HepG2 (cell line): ENCODE measurements around the gene FAP. TPM values are rescaled to one million over a fixed set of nuclear protein-coding genes. Genes with fewer than 3 reads are reported as not detected.

ENCODE experiments used
- ATAC-seq: fragments of 200-7000 bp; cut with Tn5 transposase; 3 replicates; pipeline ENCODE4 v1.9.1; 2020; ENCODE audit warnings: mild to moderate bottlenecking, moderate library complexity
- BruUV-seq: library from RNA; stranded (reverse); fragments of 400-500 nt; replicated peaks from 2 replicates; lab custom pipeline; 2021; lab: Mats Ljungman, UMichigan
- CTCF ChIA-PET: fragments of 300-600 bp; formaldehyde crosslinking; extraction: SDS; loops from one replicate; lab custom pipeline; 2021; ENCODE audit warnings: low total read pairs, inconsistent platforms, low intra/inter-chr PET ratio; lab: Yijun Ruan, JAX
- POLR2A ChIA-PET: fragments of 350-600 bp; sonication (Branson Sonifier 250); formaldehyde crosslinking; loops from one replicate; lab custom pipeline; 2020; ENCODE audit warnings: antibody characterized with exemption, inconsistent platforms; lab: Yijun Ruan, JAX
- DNase-seq: peaks from one replicate; pipeline ENCODE4 v3.0.0-alpha.2; 2015; ENCODE audit warnings: low spot score
- FAIRE-seq: peaks from 3 replicates; lab custom pipeline; 2011; peaks lifted over from hg19 to GRCh38; lab: Jason Lieb, UNC
- H2AFZ ChIP-seq: one replicate; pipeline ENCODE4 v1.6.1; 2011; ENCODE audit warnings: low read length, inconsistent platforms
- H3K27ac ChIP-seq: fragments of 300-600 bp; 3 replicates; pipeline ENCODE4 v1.8.0; 2011; ENCODE audit warnings: mixed run types, mild to moderate bottlenecking, mixed read lengths, low read length, inconsistent platforms; ENCODE audit not compliant: insufficient read depth; ENCODE audit errors: extremely low read length
- H3K27me3 ChIP-seq, 2 experiments: fragments of 200-600 bp in 1 of 2; 2 replicates in 1 of 2; 3 replicates in 1 of 2; pipeline versions ENCODE4 v1.6.0 to v1.8.0; 2011; ENCODE audit warnings: low read length in 2 of 2, mild to moderate bottlenecking in 2 of 2, moderate library complexity in 2 of 2, inconsistent platforms in 1 of 2; ENCODE audit not compliant: insufficient read depth in 2 of 2, control insufficient read depth in 1 of 2
- H3K36me3 ChIP-seq, 2 experiments: fragments of 200-600 bp in 1 of 2; replicated peaks in 1 of 2; 2 replicates in 1 of 2; 3 replicates in 1 of 2; pipeline versions ENCODE4 v1.5.1 to v1.8.0; 2011; ENCODE audit warnings: low read length in 2 of 2, inconsistent platforms in 1 of 2; ENCODE audit not compliant: insufficient read depth in 2 of 2, control insufficient read depth in 1 of 2
- H3K4me1 ChIP-seq: 2 replicates; pipeline ENCODE4 v1.5.1; 2012; ENCODE audit warnings: low read length, inconsistent platforms; ENCODE audit not compliant: insufficient read depth
- H3K4me2 ChIP-seq: 2 replicates; pipeline ENCODE4 v1.6.0; 2011; ENCODE audit warnings: low read depth, low read length, inconsistent platforms
- H3K4me3 ChIP-seq, 3 experiments: fragments of 200-600 bp in 1 of 3; sonication (generic), shearing (Covaris generic) in 1 of 3; replicated peaks in 1 of 3; 2 replicates each; pipeline ENCODE4 v1.5.1; 2011 to 2016; ENCODE audit warnings: low read length in 3 of 3, inconsistent platforms in 2 of 3, low read depth in 2 of 3, mild to moderate bottlenecking in 2 of 3, control low read depth in 1 of 3, mixed read lengths in 1 of 3; ENCODE audit not compliant: insufficient read depth in 1 of 3
- H3K79me2 ChIP-seq: one replicate; pipeline ENCODE4 v1.6.1; 2011; ENCODE audit warnings: low read length, inconsistent platforms; ENCODE audit not compliant: insufficient read depth
- H3K9ac ChIP-seq: 2 replicates; pipeline ENCODE4 v1.6.0; 2011; ENCODE audit warnings: mild to moderate bottlenecking, low read depth, low read length, inconsistent platforms; ENCODE audit not compliant: insufficient read depth
- H3K9me3 ChIP-seq: 2 replicates; pipeline ENCODE4 v1.5.1; 2012; ENCODE audit warnings: mild to moderate bottlenecking, low read length
- H4K20me1 ChIP-seq: 2 replicates; pipeline ENCODE4 v1.6.0; 2011; ENCODE audit warnings: inconsistent platforms, mild to moderate bottlenecking, low read length, moderate library complexity; ENCODE audit not compliant: insufficient read depth
- CENPBD1 ChIP-seq: sonication (generic); formaldehyde crosslinking; IDR thresholded peaks from 2 replicates; pipeline ENCODE4 v1.8.0; 2022; ENCODE audit warnings: missing genetic modification reagents, low read depth, mild to moderate bottlenecking, borderline replicate concordance
- CREB1 ChIP-seq, 2 experiments: fragments of 450-650 bp in 1 of 2; IDR thresholded peaks; 2 replicates each; pipeline ENCODE4 v1.6.1; 2016 to 2017; ENCODE audit warnings: control low read depth in 1 of 2, mild to moderate bottlenecking in 1 of 2, missing compliant biosample characterization in 1 of 2, missing genetic modification characterization in 1 of 2
- CREBL2 ChIP-seq: sonication (generic); formaldehyde crosslinking; IDR thresholded peaks from 2 replicates; pipeline ENCODE4 v1.8.1; 2023; ENCODE audit warnings: missing genetic modification reagents, mild to moderate bottlenecking, borderline replicate concordance
- DMAP1 ChIP-seq: IDR thresholded peaks from 2 replicates; pipeline ENCODE4 v1.6.1; 2016
- FUBP1 ChIP-seq: sonication (generic); formaldehyde crosslinking; IDR thresholded peaks from 2 replicates; pipeline ENCODE4 v1.5.1; 2020; ENCODE audit warnings: missing genetic modification reagents, mild to moderate bottlenecking, borderline replicate concordance
- JDP2 ChIP-seq: sonication (generic); formaldehyde crosslinking; IDR thresholded peaks from 2 replicates; pipeline ENCODE4 v1.8.1; 2022; ENCODE audit warnings: missing genetic modification reagents, borderline replicate concordance
- PAX8 ChIP-seq: sonication (generic); formaldehyde crosslinking; IDR thresholded peaks from 2 replicates; pipeline ENCODE4 v1.8.0; 2022; ENCODE audit warnings: mild to moderate bottlenecking, missing genetic modification reagents, borderline replicate concordance
- ZBTB3 ChIP-seq: sonication (generic); formaldehyde crosslinking; IDR thresholded peaks from 2 replicates; pipeline ENCODE4 v1.4.0; 2020; ENCODE audit warnings: low read depth, mild to moderate bottlenecking, moderate library complexity, missing genetic modification reagents, borderline replicate concordance
- ZC3H13 ChIP-seq: sonication (generic); formaldehyde crosslinking; IDR thresholded peaks from 2 replicates; pipeline ENCODE4 v1.8.1; 2023; ENCODE audit warnings: mild to moderate bottlenecking, missing genetic modification reagents, moderate library complexity
- ZFP41 ChIP-seq: sonication (generic); formaldehyde crosslinking; IDR thresholded peaks from 2 replicates; pipeline ENCODE4 v1.4.0; 2020; ENCODE audit warnings: mild to moderate bottlenecking, missing genetic modification reagents, borderline replicate concordance
- ZNF441 ChIP-seq: sonication (generic); formaldehyde crosslinking; IDR thresholded peaks from 2 replicates; pipeline ENCODE4 v1.7.0; 2021; ENCODE audit warnings: missing genetic modification reagents, borderline replicate concordance
- ZNF550 ChIP-seq: sonication (generic); formaldehyde crosslinking; IDR thresholded peaks from 2 replicates; pipeline ENCODE4 v1.4.0; 2020; ENCODE audit warnings: mild to moderate bottlenecking, missing genetic modification reagents, borderline replicate concordance
- ZNF749 ChIP-seq: sonication (generic); formaldehyde crosslinking; IDR thresholded peaks from 2 replicates; pipeline ENCODE4 v1.8.0; 2022; ENCODE audit warnings: mild to moderate bottlenecking, missing genetic modification reagents, moderate library complexity, borderline replicate concordance
- WGBS: methylation state at CpG from one replicate; pipeline ENCODE4 v1.1.6; 2017; ENCODE audit warnings: low lambda C conversion rate; 5-methylcytosine and 5-hydroxymethylcytosine counted together
- in situ Hi-C: cut with HindIII; loops from 2 replicates; pipeline ENCODE4 v1.10.0; 2017; ENCODE audit warnings: low pct_unique_long_range_greater_than_20kb; ENCODE audit not compliant: extremely low pct_ligation_motif_present
- intact Hi-C: fragments of 100-400 bp; cut with micrococcal nuclease; formaldehyde crosslinking; loops from one replicate; pipeline ENCODE4 v1.10.0; 2022; ENCODE audit not compliant: unreplicated experiment
- polyA plus RNA-seq, 8 experiments: library from polyadenylated mRNA; depleted of rRNA in 3 of 8; stranded (reverse) in 7 of 8; unstranded in 1 of 8; fragments of >200 nt; fragmentation: Illumina TruSeq in 4 of 8; extraction: Trizol in 4 of 8; gene quantifications; 2 replicates each; pipeline versions ENCODE4 v1.2.1 to v1.2.3, GENCODE V29; 2011 to 2016; ENCODE audit warnings: low read depth in 4 of 8, missing spikeins in 1 of 8, mixed read lengths in 1 of 8; ENCODE audit not compliant: insufficient read depth in 1 of 8
- total RNA-seq, 5 experiments: library from RNA; depleted of rRNA; stranded (reverse); fragments of >200 nt; fragmentation: Illumina TruSeq; extraction: Trizol; gene quantifications; 2 replicates each; pipeline ENCODE4 v1.2.3, GENCODE V29; 2016; ENCODE audit warnings: low read depth in 1 of 5

The FAP gene
- total and polyA plus RNA-seq, 2 of the 13 experiments (the other 11 are each of a cell fraction or from before 2014, with no cell fraction given), result not detected

- no peak for TF ChIP-seq ZNF441
- no peak for TF ChIP-seq ZC3H13 (CRISPR knock-in tag)
- TF ChIP-seq ZBTB3, result no peak
- no peak for TF ChIP-seq ZNF749 (CRISPR knock-in tag)
- no peak for TF ChIP-seq ZFP41 (CRISPR knock-in tag)
- TF ChIP-seq CREBL2 (CRISPR knock-in tag), result no peak
- TF ChIP-seq DMAP1, result no peak
- no peak for TF ChIP-seq ZNF550 (CRISPR knock-in tag)
- TF ChIP-seq CENPBD1 (CRISPR knock-in tag), result no peak
- no peak for TF ChIP-seq FUBP1 (CRISPR knock-in tag)
- no peak for TF ChIP-seq PAX8 (CRISPR knock-in tag)
Observed at GRCh38 chr2:162280654-162281053, 37.4 kb upstream of the FAP start (continued).

GRCh38 chr2:162277381-162277780 is 34.1 kb upstream of the FAP start:
- CTCF ChIA-PET, result no interaction called here
- no peaks in the 10 kb centered on the region for H3K4me1 ChIP-seq
- WGBS, result 91% methylated on average over 4 of the region's 4 CpGs

More at GRCh38 chr2:162277381-162277780, 34.1 kb upstream of the FAP start:
- FAIRE-seq (no peak), ATAC-seq (no peak), DNase-seq (no peak)
- TF ChIP-seq CREB1 (IDR thresholded peaks at IDR 0.05), result peak; percentile 18; the same call in 1 of the 2 replicates
- no peak for TF ChIP-seq CREB1 (CRISPR knock-in tag; IDR thresholded peaks at IDR 0.05)
- no peak for TF ChIP-seq JDP2 (CRISPR knock-in tag)
- intact Hi-C loops, result no loop called here
- no TSS peak for BruUV-seq
- Histone ChIP-seq H3K79me2 (no peaks in the 10 kb centered on the region), H3K4me3 (no peak overlapping the region), H3K36me3 (peaks cover 0 to 7% of the 10 kb centered on the region in 2 experiments; a peak in 2 of 5 replicates), H3K9ac (no peak overlapping the region), H4K20me1 (no peaks in the 10 kb centered on the region), H3K9me3 (no peaks in the 10 kb centered on the region), H3K27ac (no peak overlapping the region), H3K27me3 (no peaks in the 10 kb centered on the region), H2AFZ (no peak overlapping the region), H3K4me2 (no peak overlapping the region)
- in situ Hi-C loops, result loop anchor here (25.0 kb wide), 1 partner anchor 690 kb away; no protein-coding TSS in a partner anchor
- POLR2A ChIA-PET, result no interaction called here
